AML-193 (cell line): ENCODE data around the gene NOP10.

Source experiments
- DNase-seq, 2 experiments: peaks; one replicate each; lab custom pipeline; 2025; lab: John Stamatoyannopoulos, UW

The NOP10 gene

DNA sequence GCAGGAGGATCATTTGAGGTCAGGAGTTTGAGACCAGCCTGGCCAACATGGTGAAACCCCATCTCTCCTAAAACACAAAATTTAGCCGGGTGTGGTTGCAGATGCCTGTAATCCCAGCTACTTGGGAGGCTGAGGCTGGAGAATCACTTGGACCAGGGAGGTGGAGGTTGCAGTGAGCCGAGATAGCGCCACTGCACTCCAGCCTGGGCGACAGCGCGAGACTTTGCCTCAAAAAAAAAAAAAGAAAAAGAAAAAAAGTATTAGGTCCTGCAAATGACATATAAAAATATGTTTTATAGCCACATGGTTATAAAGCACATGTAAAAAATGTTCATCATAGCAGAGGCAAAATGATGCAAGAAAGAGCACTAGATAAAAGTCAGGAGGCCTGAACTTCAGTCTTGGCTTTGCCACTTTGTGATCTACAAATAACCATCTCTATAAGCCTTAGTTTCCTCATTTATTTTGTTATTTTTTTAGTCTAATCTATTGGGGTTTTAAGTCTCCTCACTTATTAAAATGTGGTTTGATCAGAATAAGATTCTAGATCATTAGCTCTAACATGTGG lies 10.3 kb downstream of the NOP10 start:
- no peak for DNase-seq

DNA sequence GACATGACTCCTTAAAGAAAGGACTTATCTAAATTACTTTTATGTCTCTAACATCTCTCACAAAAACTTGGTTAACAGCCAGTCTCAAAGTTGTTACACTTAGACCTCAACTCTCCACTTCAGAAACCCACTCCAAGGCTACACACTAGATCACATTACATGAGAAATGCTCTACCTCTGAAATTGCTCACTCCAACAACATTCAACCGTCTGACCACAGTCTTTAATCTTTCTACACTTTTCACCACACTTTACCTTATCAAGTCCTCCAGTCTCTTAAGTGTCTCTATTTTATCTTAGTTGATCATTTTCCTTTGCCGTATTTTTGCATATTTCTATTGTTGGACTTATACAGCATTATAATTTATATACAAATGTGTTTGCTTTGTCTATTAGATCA lies 11.1 kb downstream of the NOP10 start:
- no peak for DNase-seq

DNA sequence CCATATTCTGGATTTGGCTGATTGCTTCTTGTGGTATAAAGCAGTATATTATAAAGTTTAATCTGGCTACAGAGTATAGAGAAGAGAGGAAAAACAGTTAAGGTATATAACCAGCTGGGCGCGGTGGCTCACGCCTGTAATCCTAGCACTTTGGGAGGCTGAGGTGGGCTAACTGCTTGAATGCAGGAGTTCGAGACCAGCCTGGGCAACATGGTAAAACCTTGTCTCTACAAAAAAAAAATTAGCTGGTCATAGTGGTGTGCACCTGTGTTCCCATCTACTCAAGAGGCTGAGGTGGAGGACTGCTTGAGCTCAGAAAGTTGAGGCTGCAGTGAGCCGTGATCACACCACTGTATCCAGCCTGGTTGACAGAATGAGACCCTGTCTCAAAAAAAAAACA lies 12.7 kb downstream of the NOP10 start:
- no peak for DNase-seq

GRCh38 chr15:34329006-34329405 lies 13.9 kb downstream of the NOP10 start:
- DNase-seq: no peak

DNA sequence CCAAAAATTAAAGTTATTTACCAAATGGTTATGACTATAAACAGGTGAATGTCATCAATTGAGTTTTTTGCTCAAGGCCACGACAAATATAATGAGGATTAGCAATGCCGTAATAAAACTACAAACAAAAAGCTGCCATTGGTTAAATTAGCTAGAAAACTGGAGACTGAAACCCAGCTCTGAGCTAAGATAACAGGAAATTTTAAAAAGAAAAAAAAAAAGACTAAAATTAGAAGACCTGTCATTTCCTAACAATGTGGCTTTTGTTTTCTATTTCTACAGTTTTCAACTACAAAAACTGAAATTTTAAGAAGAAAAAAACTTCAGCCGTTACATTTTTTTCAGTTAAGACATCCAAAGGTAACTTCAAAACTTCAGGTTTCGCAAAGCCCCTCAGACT lies 15.0 kb downstream of the NOP10 start:
- no peak for DNase-seq

DNA sequence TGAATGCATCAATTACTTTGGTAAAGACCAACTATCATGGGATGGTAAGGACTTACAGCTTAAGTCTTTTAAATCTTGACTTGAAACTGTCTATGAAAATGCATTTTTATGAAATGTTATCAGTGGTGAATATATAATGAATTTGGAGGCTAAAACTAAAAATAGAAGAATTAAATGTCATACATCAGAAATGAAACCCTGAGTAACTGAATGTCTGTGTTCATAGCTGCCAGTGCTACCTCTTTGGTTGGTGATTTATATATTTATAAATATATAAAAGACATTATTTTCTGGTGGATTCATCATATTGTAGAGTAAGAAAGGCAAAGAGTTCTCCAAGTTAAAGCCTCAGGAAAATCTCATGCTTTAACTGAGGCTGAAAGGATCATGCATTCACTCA lies 17.6 kb downstream of the NOP10 start:
- no peak for DNase-seq

GRCh38 chr15:34324933-34325332 lies 18.0 kb downstream of the NOP10 start:
- no peak for DNase-seq

DNA sequence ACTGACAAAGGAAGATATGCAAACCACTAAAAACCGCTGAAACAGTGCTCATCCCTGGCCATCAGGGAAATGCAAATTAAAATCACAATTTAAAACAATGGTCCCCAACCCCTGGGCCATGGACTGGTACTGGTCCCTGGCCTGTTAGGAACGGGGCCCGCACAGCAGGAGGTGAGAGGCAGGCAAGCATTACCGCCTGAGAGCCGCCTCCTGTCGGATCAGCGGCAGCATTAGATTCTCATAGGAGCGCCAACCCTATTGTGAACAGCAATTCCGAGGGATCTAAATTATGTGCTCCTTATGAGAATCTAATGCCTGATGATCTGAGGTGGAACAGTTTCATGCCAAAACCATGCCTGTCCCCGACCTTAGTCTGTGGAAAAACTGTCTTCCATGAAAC lies 19.7 kb downstream of the NOP10 start:
- no peak for DNase-seq

- peak; percentile 39 to 41 for DNase-seq
These were observed 24.5 kb downstream of the NOP10 start for GRCh38 chr15:34318277-34319079.

GRCh38 chr15:34314491-34315490 lies 28.1 kb downstream of the NOP10 start:
- DNase-seq: no peak

DNA sequence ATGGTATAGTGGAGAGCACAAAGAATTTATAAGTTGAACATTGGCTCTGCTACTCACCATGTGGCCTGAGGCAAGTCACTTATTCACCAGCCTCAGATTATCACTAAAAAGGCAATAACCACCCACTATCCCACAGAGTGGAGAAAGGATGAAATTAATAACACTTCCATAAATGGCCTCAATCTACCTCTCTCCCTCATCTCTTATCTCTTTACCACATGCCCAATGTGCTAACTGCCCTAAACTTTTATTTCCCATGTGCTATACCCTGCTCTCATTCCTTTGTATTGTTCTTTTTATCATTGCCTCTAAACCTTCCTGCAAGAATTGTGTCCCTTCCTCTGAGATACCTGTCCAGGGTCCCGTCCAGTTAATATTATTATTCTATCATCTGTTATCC lies 31.4 kb downstream of the NOP10 start:
- no peak for DNase-seq

GRCh38 chr15:34304613-34305012 lies 38.3 kb downstream of the NOP10 start:
- DNase-seq: no peak

GRCh38 chr15:34301058-34301457 lies 41.9 kb downstream of the NOP10 start:
- no peak for DNase-seq

- DNase-seq: no peak
These were observed 45.9 kb downstream of the NOP10 start for GRCh38 chr15:34297059-34297458.

GRCh38 chr15:34292621-34293020 lies 50.3 kb downstream of the NOP10 start:
- no peak for DNase-seq
